HG02759 (cell line): ENCODE data around the gene PLA2G5.
A peak's percentile ranks its signal among the peaks of the same experiment; 100 is the strongest.
"Not testable (repeated sequence)": the region's sequence is repeated elsewhere in the genome, so short reads cannot be mapped to it uniquely, and the experiment has no call there.

Experiments
- ATAC-seq: cut with Tn5 transposase; IDR thresholded peaks from one replicate; pipeline ENCODE4 v1.9.1; 2021; ENCODE audit warnings: mild to moderate bottlenecking, moderate library complexity; ENCODE audit not compliant: unreplicated experiment

PLA2G5 gene

GRCh38 chr1:20115479-20115878 lies 45.5 kb downstream of the PLA2G5 start:
- ATAC-seq, result no peak

- no peak for ATAC-seq
These were observed 45.9 kb downstream of the PLA2G5 start for GRCh38 chr1:20115916-20116315.

DNA sequence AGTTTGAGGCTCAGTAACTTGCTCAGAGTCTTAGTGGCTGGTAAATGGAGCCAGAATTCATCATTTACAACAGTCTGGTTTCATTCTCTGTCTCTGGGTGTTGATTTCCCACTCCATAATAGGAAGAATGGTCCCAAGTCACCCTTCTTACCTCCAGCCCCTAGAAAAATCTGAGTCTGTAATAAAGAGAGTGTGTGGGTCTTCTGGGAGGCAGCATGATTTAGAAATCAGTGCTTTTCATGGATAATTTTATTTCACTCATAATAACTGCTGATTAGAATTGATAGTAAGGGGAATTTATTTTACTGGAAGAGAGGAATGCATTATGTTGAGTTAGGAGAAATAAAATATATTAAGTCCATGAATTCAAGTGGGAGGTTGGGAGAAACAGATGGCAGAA lies 47.2 kb downstream of the PLA2G5 start:
- no peak for ATAC-seq

DNA sequence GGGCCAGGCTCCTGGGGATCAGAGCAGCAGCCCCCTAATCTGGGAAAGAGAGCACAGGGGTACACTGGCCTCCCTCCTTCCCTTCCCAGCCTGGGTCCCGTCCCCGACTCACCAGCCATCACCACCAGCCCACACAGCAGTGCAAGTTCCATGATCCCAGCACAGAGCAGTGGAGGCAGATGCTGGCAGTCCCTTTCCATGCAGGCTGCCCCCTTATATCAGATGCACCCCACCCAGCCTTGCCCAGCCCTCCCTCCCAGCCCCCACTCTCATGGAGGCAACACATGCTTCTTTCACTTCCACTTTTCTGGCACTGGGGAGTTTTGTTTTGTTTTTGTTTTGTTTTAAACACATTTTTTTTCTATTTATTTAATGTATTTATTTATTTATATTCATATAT lies 49.4 kb downstream of the PLA2G5 start, which contains the start of gene PLA2G2D:
Gene PLA2G2D (minus strand): TSS at position 190 of the 400 bp plus-strand sequence. CDS start 38 bp downstream, at position 152.
- ATAC-seq, result no peak

- no peak for ATAC-seq
These were observed 50.8 kb downstream of the PLA2G5 start for GRCh38 chr1:20120796-20121195.

DNA sequence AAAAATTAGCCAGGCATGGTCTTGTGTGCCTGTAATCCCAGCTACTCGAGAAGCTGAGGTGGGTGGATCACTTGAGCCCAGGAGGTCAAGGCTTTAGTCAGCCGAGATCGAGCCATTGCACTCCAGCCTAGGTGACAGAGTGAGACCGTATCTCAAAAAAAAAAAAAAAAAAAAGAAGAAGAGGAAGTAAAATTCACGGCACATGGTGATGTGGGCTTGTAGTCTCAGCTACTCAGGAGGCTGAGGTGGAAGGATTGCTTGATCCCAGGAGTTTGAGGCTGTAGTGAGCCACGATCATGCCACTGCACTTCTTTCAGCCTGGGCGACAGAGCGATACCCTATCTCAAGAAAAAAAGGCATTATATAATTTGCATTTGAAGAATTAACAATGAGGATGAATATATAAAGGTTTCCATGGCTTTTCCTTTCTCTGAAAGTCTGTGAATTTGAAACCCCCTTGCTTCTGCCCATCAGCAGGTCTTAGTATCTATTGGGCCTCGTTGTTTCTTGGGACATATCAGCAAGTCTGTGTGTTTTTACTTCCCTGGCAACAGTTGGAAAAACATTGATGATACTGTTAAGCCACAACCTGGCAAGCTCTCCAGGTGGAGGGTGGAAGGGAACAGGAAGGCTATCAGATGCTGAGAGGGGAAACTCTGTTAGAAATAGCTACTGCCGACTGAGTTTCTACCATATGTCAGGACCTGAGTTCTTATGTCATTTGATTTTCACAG lies 53.9 kb downstream of the PLA2G5 start:
- no peak for ATAC-seq

DNA sequence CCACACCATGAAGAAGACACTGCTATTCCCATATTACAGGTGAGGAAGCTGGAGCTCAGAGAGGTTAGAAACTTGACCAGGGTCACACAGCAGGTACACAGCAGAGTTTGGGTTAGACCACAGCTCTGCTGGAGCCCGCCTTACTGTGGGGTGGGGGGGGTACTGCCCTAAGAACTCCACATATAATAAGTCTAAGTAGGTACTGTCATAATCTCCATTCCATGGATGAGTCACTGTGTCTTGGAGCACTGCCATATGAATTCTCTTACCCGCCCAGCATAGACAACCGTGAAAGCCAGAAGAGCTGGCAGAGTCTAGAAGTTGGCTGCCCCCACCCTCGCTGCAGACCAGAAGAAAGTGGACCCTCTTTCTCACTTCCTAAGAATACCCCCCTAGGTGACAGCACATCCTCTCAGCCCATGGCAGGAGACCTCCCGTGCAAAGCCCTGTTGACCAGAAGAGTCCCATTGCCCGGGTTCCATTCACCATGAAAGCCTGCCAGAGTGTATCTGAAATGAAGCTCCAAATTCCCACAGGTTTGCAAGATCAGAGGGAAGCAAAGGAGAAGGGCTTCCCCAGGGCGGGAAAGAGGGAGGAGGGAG lies 54.6 kb downstream of the PLA2G5 start:
- no peak for ATAC-seq

- no peak for ATAC-seq
These were observed 55.1 kb downstream of the PLA2G5 start for GRCh38 chr1:20125100-20125499.

DNA sequence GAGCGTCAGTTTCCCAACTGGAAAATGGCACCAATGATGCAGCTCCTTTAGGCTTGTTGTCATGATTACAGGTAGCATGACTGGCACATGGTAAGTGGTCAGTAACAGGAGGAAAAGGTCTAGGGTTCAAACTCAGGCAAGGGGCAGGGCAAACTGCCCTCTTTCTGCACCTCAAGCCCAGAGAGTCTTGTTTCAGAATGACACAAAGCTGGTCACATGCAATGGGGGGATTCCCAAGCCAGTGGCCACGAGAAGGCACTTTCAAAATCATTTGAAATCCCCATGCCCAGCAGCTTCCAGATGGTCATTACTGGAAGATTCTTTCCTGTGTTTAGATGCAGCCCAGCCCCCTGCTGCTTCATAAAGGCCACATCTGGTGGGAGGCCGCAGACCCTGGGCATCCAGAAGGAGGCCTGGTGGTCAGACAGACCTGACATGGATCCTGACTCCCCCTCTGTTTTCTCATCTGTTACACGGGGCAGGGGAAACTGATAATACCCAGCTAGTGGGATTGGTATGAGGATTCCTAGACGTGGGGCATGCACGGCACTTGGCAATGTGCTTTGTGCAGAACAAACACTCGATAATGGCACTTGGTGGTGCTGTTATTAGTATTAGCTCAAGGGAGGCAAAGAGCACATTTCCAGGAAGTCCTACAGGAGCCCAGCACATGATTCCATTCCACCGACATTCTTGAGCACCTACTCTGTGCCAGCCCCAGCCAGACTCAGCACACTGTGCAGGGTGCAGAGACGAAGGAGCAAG lies 56.2 kb downstream of the PLA2G5 start:
- peak; percentile 57 for ATAC-seq

DNA sequence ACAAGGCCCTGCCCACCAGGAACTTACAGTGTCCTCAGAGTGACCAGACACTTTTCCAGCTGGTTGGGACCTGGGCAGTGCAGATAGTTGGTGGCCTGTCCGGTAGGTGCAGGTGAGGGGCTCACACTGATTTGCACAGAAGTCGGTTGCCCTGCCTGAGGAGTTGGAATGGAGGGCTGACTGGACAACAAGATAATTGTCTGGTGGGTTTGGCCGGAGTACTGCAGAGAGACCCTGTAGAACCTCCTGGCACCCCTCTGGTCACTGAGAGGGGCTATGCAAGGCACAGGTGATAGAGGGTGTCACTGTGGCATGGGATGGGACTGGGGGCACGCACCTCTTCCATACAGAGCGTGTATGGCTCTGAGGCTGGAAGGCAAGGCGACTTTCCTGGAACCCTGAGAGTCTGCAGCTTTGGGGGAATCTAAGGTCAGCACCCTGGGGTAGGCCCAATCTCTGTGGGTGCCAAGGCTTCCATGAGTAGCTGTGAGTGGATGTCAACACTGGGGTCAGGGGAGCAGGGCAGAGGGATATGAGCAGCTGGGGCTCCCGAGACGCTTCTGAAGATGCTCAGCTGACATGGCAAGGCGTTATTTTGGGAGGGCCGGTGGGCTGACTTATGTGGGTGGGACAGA lies 56.9 kb downstream of the PLA2G5 start:
- no peak for ATAC-seq

DNA sequence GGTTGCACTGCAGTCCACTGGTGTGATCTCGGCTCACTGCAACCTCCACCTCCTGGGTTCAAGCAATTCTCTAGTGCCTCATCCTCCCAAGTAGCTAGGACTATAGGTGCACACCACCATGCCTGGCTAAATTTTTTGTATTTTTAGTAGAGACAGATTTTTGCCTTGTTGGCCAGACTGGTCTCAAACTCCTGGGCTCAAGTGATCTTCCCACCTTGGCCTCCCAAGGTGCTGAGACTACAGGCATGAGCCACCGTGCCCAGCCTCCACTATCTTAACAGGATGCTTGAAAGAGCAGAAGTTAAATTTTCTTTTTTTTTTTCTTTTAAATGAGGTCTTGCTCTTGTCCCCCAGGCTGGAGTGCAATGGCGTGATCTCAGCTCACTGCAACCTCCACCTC lies 60.5 kb downstream of the PLA2G5 start:
- not testable (repeated sequence) for ATAC-seq

GRCh38 chr1:20134995-20135394 lies 65.0 kb downstream of the PLA2G5 start:
- ATAC-seq, result no peak

DNA sequence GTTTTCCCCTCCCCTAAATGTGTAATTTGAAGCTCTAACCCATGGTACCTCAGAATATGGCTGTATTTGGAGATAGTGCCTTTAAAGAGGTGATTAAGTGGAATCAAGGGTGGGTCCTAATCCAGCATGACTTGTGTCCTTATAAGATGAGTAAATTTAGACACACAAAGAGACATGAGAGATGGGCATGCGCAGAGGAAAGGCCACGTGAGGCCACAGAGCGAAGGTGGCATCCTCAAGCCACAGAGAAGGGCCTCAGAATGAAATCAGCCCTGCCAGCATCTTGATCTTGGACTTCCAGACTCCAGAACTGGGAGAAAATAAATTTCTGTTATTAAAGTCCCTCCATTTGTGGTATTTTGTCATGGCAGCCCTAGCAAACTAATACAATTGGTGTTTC lies 66.3 kb downstream of the PLA2G5 start:
- no peak for ATAC-seq

- no peak for ATAC-seq
These were observed 67.1 kb downstream of the PLA2G5 start for GRCh38 chr1:20137055-20137454.

- no peak for ATAC-seq
These were observed 67.6 kb downstream of the PLA2G5 start for GRCh38 chr1:20137604-20138003.

- ATAC-seq, result no peak
These were observed 68.4 kb downstream of the PLA2G5 start for GRCh38 chr1:20138346-20138745.

DNA sequence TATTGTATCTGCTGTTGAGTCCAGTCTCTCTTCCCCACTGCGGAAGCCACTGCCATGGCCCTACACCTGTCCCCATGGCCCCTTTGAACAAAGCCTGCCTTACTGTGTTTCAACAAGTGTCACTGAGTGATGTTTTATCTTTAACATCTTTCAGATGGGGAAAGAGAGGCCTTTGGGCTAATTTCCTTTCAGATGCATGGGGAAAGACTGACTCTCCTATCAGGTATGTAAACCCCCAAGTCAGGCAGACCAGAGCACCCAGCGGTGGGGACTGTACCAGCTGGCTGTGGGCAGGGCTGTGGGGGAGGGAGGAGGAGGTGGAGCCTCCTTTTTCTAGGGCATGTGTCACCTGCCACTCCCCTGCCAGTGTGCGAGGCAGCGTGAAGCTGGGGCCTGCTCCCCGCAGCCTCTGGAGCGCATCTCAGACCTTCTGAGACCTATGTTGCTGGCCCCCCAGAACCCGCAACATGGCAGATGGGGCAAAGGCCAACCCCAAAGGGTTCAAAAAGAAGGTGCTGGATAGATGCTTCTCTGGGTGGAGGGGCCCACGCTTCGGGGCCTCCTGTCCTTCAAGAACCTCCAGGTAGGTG lies 69.1 kb downstream of the PLA2G5 start, which contains the start of gene PLA2G2F:
Gene PLA2G2F (plus strand): TSS at position 363 of the 590 bp plus-strand sequence. CDS start 105 bp downstream, at position 468.
- ATAC-seq, result no peak

- ATAC-seq, result no peak
These were observed 70.0 kb downstream of the PLA2G5 start for GRCh38 chr1:20139776-20140612.

GRCh38 chr1:20141001-20141400 lies 71.0 kb downstream of the PLA2G5 start:
- ATAC-seq, result no peak

DNA sequence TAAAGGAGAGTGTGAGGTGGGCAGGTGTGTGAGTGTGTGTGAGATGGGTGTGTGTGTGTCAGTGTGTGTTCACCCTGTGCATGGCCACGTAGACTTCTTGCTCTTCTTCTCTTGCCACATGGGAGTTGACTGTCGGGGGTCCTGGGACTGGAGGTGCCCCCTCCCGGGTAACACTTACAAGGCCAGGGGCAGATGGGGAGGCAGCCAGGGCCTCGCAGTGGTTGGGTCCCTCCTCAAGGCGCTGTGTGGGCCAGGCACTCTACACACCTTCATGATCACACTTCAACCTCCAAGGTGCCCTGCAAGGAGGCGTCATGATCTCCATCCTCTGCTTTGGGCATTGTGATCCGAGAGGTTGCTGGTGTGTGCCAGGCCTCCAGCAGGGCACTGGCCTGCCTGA lies 71.5 kb downstream of the PLA2G5 start:
- no peak for ATAC-seq
